Gastrocnemius medialis (tissue), 4 donors: ENCODE results near the gene PTGDR2.

Experiments used
- CTCF ChIP-seq, 5 experiments: fragments of 450-650 bp in 3 of 5; fragments of 200-600 bp in 2 of 5; sonication (generic) in 2 of 5; IDR thresholded peaks in 4 of 5; conservative IDR thresholded peaks in 1 of 5; 1 replicate in 4 of 5; 2 replicates in 1 of 5; pipeline ENCODE4 v1.5.1; 2016 to 2019; ENCODE audit warnings: antibody characterized with exemption in 5 of 5, mild to moderate bottlenecking in 3 of 5, moderate library complexity in 3 of 5
- POLR2A ChIP-seq, 2 donors: fragments of 450-650 bp; IDR thresholded peaks; one replicate each; pipeline ENCODE4 v1.6.1; 2017; ENCODE audit warnings: antibody characterized with exemption in 2 of 2, mild to moderate bottlenecking in 2 of 2, moderate library complexity in 2 of 2

GRCh38 chr11:60866911-60867870 lies 11.4 kb upstream of the PTGDR2 start, which contains the start of gene ZP1:
- TF ChIP-seq CTCF (IDR thresholded peaks at IDR 0.05 in 4 of 5, conservative IDR thresholded peaks at IDR 0.05 in 1 of 5) = no peak
- TF ChIP-seq POLR2A (IDR thresholded peaks at IDR 0.05) = no peak
